Tongue (tissue), 2 donors: ENCODE results near the gene OR6J1. TPM values are rescaled to one million over a fixed set of nuclear protein-coding genes. Genes with fewer than 3 reads are reported as not detected.
"Not testable (repeated sequence)": the region's sequence is repeated elsewhere in the genome, so short reads cannot be mapped to it uniquely, and the experiment has no call there.

Experiments used
- DNase-seq: peaks from one replicate; pipeline ENCODE4 v3.0.0-alpha.2; 2015
- total RNA-seq: library from RNA; depleted of rRNA; stranded (reverse); fragments of >200 nt; gene quantifications from one replicate; pipeline ENCODE4 v1.2.3, GENCODE V29; 2014

Gene OR6J1
- total RNA-seq, 1 donor from 2014 or later: not detected

DNA sequence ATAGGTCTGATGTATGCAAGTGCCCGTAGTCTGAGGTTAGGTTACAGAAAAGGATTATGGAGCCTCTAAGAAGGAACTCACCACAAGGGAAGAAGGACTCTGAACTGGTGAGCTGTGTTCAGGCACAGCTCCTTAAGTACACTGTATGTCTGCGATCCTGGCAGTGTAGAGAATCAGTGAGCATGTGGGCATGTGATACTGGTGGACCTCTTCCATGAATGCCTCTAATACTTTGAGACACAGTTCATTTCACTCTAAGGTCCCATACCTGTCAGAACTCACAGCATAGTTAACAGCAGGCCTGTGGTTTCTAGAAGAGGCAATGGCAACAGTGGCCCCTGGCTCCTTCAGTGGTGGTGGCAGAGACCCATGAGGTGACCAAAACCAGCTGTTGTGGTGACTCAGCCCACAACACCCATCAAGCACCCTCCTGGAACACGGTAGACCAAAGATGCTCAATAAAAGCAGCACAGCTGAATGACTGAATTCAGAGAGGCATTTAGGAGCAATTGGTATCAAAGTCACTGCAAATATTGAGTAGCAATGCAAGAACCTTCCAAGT, 6.9 kb upstream of the OR6J1 start:
- DNase-seq: peak; percentile 7

- DNase-seq: no peak
Observed at GRCh38 chr14:22650046-22650739, 6.0 kb upstream of the OR6J1 start.

GRCh38 chr14:22648506-22648905, 4.4 kb upstream of the OR6J1 start:
- DNase-seq: no peak

DNA sequence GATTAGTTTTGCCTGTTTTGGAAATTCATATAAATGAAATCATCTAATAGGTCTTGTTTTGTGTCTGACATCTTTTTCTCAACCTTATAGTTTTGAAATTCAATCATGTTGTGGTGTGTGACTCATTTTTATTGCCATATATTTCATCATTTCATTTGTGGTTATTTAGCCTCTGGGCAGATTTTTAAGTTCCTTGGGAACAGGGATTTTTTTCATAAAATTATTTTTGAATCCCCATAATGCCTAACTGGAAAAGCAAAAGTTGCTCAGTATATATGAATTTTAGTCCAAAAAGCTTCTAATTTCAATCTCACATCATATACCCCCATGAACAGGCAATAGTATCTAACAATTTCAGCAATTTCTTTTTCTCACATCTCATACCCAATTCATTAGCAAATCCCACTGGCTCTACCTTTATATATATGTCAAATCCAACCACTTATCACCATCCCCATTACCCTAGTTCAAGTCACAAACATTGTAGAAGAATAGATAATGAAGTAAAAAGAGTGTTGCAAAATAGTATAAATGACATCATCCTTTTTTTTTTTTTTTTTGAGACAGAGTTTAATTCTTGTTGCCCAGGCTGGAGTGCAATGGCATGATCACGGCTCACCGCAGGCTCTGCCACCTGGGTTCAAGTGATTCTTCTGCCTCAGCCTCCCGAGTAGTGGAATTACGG, 2.6 kb upstream of the OR6J1 start:
- no peak for DNase-seq

GRCh38 chr14:22641846-22642245, 2.3 kb downstream of the OR6J1 start:
- no peak for DNase-seq

- DNase-seq: no peak
Observed at GRCh38 chr14:22640192-22640591, 4.0 kb downstream of the OR6J1 start.

GRCh38 chr14:22635980-22636379, 8.2 kb downstream of the OR6J1 start:
- not testable (repeated sequence) for DNase-seq

DNA sequence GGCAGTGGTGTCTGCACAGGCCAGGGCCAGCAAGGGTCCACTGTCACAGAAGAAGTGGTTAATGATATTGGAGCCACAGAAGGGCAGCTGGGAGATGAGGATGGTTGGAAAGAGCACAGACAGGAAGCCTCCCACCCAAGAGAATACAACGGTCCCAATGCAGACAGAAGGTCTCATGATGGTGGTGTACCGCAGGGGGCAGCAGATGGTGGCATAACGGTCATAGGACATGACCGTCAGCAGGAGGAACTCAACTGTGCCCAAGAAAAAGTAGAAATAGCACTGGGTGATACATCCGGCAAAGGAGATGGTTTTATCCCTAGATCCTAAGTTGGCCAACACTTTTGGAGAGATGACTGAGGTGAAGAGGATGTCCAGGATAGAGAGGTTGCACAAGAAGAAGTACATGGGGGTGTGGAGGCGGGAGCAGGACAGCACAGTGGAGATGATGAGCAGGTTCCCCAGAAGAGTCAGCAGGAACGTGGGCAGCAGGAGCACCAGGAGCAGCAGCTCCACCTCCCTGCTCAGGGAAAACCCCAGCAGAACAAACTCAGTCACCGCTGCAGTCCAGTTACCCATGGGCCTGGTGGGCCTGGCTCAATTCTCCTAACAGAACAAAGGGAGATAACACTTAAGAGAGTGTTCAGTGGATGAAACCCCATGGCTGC, 9.8 kb downstream of the OR6J1 start:
- DNase-seq: no peak

DNA sequence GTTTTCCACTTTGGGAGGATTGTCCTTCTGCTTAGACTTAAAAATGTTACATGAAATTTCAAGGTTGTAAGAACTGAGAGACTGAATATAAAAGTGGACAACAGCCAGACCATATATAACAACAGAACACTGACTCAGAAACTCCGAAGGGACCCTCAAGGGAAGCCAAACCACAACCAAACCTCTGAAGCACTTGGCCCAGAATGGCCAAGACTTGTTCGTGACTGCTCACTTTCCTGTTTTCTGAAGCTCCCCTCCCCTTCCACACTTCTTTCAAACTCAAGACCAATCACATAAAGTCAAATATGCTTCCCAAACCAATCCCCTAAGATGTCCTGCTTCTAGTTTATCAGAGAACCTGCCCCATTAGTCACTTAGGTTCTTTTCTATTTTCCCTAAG, 13.7 kb downstream of the OR6J1 start:
- no peak for DNase-seq

DNA sequence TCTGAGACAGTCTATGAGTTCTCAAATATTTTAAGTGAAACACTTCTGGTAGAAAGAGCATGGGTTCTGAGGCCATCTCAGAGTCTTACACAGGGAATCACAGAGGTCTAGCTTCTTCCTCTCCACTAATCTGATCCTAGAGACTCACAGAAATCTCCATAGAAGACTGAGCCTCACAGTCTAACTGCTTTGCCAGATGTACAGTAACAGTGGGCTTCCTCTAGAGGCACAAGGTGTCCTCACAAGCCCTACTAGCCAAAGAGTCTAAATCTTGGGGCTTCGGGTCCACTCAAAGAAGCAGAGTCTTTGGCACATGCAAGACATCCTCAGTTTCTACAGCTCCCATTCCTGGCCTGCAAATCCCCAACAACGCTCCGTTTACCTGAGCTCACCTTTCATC, 14.1 kb downstream of the OR6J1 start:
- DNase-seq: no peak

DNA sequence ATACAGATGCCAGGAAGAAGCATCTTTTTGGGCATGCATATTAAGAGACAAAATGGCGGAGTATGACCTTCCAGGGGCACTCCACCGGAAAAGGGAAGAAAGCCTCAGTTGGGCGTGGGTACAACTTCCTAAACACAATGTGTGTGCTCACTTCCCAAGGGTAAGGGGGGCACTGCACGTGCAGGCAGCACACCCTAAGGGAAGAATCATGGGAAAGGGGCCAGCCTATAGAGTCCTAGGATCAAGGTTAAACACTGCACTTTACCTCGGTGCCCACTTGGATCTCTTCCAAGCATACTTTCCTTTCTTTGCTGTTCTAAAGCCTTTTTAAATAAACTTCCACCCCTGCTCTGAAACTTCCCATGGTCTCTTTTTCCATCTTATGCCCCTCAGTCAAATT, 14.8 kb downstream of the OR6J1 start:
- no peak for DNase-seq

GRCh38 chr14:22627506-22628263, 16.5 kb downstream of the OR6J1 start:
- no peak for DNase-seq

GRCh38 chr14:22626590-22626989, 17.6 kb downstream of the OR6J1 start:
- no peak for DNase-seq

GRCh38 chr14:22623047-22623446, 21.1 kb downstream of the OR6J1 start:
- no peak for DNase-seq

GRCh38 chr14:22622255-22622654, 21.9 kb downstream of the OR6J1 start:
- DNase-seq: no peak

DNA sequence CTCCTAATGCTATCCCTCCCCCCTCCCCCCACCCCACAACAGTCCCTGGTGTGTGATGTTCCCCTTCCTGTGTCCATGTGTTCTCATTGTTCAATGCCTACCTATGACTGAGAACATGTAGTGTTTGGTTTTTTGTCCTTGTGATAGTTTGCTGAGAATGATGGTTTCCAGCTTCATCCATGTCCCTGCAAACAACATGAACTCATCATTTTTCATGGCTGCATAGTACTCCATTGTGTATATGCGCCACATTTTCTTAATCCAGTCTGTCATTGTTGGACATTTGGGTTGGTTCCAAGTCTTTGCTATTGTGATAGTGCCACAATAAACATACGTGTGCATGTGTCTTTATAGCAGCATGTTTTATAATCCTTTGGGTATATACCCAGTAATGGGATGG, 28.4 kb downstream of the OR6J1 start:
- not testable (repeated sequence) for DNase-seq

DNA sequence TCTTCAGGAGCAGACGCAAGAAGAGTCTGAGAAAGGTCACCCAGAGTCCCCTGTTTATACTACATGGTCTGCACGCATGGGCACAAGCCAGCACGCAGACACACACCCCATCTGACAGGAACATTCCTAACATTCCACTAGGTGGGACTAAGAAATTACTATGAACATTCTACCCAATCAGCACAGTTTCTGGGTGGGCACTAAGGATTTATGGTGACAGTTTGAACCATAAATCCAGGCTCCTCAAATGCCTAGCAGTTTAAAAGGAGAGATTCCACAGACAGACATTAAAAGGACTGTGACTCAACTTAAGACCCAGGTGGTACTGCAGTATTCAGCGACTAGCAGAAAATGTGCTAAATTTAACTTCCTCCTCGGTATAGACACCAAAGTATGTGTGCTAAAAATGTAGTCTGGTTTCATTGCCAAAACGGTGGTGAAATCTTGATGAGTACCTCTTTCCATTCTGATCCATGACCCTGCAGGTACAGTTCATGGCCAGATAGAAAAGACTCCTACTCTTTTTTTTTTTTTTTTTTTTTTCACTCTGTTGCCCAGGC, 29.8 kb downstream of the OR6J1 start:
- DNase-seq: peak; percentile 58

GRCh38 chr14:22613736-22614239, 30.4 kb downstream of the OR6J1 start:
- no peak for DNase-seq

DNA sequence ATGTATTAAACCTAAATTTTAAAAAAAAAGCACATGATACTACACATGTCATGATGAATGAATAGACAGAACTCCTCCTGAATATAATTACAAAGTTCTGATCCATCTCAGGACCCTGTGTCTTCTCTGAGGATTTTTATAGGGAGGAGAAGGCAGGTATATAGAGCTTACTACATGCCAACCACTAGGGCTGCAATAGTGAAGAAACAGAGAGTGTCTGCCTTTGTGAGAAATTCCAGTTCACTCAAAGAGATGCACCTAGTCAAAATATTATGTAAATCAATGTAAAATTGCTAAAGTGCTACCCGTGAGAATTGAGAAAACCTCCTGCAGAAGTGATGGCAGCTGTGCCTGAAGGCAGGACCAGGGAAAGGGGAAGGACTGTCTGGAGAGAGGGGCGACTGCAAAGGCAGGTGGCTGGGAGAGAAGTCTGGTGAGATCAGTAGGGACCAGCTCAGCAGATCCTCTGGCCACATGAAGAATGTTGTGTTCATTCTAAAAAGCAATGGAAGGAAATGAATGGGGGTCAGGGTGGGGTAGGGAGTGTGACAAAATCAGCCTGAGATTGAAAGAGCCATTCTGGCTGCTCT, 31.0 kb downstream of the OR6J1 start:
- no peak for DNase-seq

DNA sequence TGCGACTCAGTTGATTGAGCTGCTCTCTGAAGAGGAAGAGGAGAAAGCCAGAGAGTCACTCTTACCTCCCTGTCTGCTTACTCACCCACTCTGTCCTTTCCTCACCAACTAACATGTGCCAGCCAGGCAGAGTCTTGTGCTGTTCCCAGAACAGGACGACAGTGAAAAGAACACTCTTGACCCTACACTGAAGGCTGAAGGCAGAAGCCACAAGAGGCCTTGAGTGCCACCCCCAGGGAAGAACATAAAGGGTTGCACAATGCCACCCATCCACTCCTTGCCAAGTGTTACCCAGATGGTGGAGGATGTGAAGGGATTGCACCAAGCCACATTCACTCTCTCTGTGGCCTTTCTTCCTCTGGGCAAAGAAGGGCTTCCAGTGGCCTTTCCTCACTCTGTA, 33.2 kb downstream of the OR6J1 start:
- no peak for DNase-seq

- DNase-seq: no peak
Observed at GRCh38 chr14:22607291-22607690, 36.9 kb downstream of the OR6J1 start.

GRCh38 chr14:22606380-22606779, 37.8 kb downstream of the OR6J1 start:
- DNase-seq: no peak
